ENCODE data around the gene MUC5AC. TPM values are rescaled to one million over a fixed set of nuclear protein-coding genes. Genes with fewer than 3 reads are reported as not detected.
"Not testable (repeated sequence)": the region's sequence is repeated elsewhere in the genome, so short reads cannot be mapped to it uniquely, and the experiment has no call there.

The MUC5AC gene
- total RNA-seq, 1 donor from 2014 or later = not detected

GRCh38 chr11:1244557-1244956, 86.8 kb downstream of the MUC5AC start:
- DNase-seq (ENCODE audit: extremely low read depth, low read depth, low spot score) = not testable (repeated sequence)

GRCh38 chr11:1245717-1246116, 88.0 kb downstream of the MUC5AC start:
- not testable (repeated sequence) for DNase-seq (ENCODE audit: extremely low read depth, low read depth, low spot score)

- DNase-seq (ENCODE audit: extremely low read depth, low read depth, low spot score) = not testable (repeated sequence)
Observed at GRCh38 chr11:1246301-1246700, 88.5 kb downstream of the MUC5AC start.

GRCh38 chr11:1247026-1247425, 89.3 kb downstream of the MUC5AC start:
- DNase-seq (ENCODE audit: extremely low read depth, low read depth, low spot score) = not testable (repeated sequence)

GRCh38 chr11:1248951-1249350, 91.2 kb downstream of the MUC5AC start:
- DNase-seq (ENCODE audit: extremely low read depth, low read depth, low spot score) = not testable (repeated sequence)

GRCh38 chr11:1250411-1250810, 92.7 kb downstream of the MUC5AC start:
- not testable (repeated sequence) for DNase-seq (ENCODE audit: extremely low read depth, low read depth, low spot score)

Other genes with a start within 250 kb of the MUC5AC start
- gene CHID1, start 247.1 kb upstream of the MUC5AC start, total RNA-seq = 83.5 and 87.7 TPM in 2 replicates
- 93.7 and 129 TPM in 2 replicates for gene AP2A2, start 232.1 kb upstream of the MUC5AC start, total RNA-seq
- not detected in 2 replicates for gene MUC6, start 121.2 kb upstream of the MUC5AC start, total RNA-seq
- not detected in 2 replicates for gene MUC2, start 83.1 kb upstream of the MUC5AC start, total RNA-seq
- not detected in 2 replicates for gene MUC5B, start 65.1 kb downstream of the MUC5AC start, total RNA-seq
- 57.4 and 64.3 TPM in 2 replicates for gene TOLLIP, start 151.7 kb downstream of the MUC5AC start, total RNA-seq
- 0.15 and 0.93 TPM in 2 replicates for gene BRSK2, start 232.0 kb downstream of the MUC5AC start, total RNA-seq